Head of caudate nucleus (tissue), 42 donors: ENCODE data around the gene WDR64.
"Not testable (repeated sequence)": the region's sequence is repeated elsewhere in the genome, so short reads cannot be mapped to it uniquely, and the experiment has no call there.

Source experiments
- DNase-seq, 42 donors: peaks; one replicate each; pipeline versions ENCODE4 v3.0.0 to v3.0.0-alpha.2; 2020 to 2021; ENCODE audit warnings: mixed read lengths in 7 of 42
- intact Hi-C: fragments of 100-400 bp; cut with DNase I; formaldehyde crosslinking; loops from one replicate; pipeline ENCODE4 v1.15.0; 2022

The WDR64 gene

DNA sequence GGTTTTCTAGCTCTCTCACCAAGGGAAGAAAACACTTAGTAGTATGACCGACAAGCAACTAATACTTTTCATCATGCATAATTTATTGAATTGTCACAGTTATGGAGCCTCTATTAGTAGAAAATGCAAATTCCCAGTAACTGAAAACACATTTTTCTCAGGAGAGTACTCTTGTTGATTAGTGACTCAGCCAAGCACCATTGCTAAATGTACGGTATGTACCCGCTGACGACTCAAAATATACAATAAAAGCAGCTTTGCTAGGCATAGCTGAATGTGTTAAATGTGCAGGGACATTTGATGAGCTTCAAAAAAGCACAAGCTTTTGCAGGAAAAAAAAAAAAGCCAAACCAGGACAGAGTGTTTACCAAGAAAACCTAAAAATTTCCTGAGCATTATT, 63.9 kb downstream of the WDR64 start:
- no peak for DNase-seq
- intact Hi-C loops = no loop called here

DNA sequence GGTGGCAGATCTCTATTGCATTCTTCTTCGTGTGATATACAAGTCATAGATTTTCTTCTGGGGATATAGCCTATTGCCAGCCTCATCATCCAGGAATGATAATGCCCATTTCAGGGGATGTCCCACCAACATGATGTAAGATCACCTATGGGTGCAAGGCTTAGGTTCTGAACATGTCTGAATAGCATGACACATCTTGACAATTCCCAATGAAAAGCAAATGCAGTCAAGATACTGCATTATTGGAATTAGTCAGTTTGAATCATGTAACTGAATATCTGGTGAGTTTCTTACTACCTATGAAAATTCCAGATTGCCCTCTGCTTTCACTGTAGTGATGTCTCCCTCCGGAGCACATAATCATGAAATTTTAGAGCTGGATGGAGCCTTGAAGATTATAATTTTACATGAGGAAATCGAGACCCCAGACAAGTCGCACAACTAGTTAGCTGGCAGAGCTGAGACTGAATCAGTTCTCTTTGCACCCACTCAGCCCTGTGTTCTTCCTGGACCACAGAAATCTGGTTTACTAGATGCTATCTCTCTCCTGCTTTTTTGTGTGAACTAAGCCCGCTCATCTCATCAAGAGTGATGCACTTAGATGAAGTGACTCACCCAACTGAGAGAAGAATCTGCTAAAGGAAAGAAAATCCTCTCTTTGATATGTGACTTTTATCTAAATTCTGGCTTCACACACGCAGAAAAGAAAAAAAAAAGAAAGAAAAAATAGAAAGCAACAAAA, 65.0 kb downstream of the WDR64 start:
- intact Hi-C loops = no loop called here
- DNase-seq = no peak

DNA sequence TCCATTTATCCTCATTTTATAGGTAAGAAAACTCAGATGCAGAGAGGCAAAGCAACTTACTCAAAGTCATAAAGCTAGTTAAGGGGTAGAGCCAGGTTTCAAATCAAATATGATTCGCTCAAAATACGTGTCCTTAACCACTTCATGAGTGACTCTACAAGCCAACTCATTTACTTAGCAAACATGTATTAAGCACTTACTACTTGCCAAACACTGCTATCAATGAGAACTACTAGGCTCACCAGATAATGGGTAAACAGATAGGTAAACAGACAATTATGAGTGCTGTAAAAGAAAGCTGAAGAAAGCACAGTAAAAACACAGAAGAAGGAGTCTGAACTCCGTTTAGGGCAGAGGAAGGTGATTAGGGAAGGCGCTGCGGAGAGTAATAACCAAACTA, 65.9 kb downstream of the WDR64 start:
- DNase-seq = no peak
- intact Hi-C loops = no loop called here

DNA sequence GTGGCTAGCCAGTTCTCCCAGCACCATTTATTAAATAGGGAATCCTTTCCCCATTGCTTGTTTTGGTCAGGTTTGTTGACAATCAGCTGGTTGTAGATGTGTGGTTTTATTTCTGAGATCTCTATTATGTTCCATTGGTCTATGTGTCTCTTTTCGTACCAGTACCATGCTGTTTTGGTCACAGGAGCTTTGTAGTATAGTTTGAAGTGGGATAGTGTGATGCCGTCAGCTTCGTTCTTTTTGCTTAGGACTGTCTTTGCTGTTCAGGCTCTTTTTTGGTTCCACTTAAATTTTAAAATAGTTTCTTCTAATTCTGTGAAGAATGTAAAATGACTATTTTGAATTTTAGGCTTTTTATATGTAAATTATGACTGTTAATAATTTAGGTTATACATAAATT, 68.9 kb downstream of the WDR64 start:
- DNase-seq = no peak
- intact Hi-C loops = no loop called here

DNA sequence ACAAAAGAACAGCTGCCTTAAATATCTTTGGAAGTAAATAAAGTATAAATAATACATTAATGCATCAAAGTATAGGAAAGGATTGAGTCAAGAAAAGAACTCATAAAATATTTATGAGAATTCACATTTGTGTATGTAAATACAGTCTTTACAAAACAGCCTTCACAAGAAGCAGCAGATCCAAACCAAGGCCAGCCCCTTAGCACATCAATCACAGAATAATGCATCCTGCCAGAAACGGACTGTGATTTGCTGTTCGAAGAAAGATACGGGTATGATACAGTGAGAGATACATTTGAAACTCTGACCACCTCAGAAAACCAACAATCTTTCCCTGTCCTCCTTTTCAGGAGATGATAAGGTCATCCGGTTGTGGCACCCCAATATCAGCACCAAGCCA, 70.9 kb downstream of the WDR64 start:
- intact Hi-C loops = no loop called here
- no peak for DNase-seq

DNA sequence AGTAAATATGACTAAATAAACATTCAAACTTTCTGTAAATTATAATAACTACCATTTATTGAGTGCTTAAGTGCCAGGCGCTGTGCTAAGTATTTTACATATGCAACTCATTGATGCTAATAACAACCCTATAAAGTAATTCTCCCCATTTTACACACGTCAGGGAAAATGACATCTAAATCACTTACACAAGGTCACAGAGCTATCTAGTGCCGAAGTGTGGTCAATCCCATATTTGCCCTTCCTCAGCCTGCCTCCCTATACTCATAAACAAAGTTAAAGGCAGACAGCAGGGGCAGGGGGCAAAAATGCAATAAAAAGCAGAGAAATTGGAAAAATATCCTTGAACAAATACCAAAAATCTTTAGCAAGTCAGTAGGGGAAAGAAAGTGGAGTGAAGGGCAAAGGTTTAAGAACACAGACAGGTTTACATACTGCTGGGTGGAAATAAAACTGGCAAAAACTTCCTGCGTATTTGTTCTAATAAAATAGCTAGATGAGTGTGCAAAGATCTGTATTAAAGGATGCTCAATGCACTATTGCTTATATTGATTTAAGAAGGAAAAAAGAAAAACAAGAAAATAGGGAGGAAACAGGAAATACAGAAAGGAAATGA, 72.8 kb downstream of the WDR64 start:
- no peak for DNase-seq
- intact Hi-C loops = no loop called here

DNA sequence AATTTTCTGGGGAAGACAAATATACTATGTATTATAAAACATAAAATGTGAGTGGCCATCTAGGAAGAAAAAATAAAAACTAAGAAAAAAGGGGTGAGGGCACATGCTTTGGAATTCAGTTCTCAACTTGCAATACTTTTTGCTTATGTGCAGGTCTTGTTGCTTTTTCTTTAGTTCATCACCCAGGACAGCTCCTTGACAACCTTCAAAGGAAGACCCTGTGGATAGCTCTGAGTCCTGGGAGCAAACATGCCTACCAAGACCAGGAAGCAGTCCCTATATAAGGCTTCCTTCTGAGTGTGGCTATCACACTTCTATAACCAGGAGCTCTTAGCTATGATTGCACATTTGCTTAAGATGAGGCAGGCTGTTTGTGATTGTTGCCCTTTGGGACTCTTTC, 78.0 kb downstream of the WDR64 start:
- no peak for DNase-seq
- intact Hi-C loops = no loop called here

DNA sequence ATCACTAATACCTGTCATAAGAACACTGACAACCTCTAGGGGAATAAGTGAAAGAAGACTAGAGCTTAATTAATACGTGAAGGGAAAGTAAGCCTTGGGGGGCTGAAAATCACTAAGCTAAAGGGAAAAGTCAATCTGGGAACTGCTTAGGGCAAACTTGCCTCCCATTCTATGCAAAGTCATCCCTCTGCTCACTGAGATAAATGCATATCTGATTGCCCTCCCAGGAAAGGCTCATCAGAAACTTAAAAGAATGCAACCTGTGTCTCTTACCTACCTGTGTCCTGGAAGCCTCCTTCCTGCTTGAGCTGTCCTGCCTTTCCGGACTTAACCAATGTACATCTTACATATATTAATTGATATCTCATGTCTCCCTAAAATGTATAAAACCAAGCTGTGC, 81.8 kb downstream of the WDR64 start:
- intact Hi-C loops = no loop called here
- DNase-seq = no peak

DNA sequence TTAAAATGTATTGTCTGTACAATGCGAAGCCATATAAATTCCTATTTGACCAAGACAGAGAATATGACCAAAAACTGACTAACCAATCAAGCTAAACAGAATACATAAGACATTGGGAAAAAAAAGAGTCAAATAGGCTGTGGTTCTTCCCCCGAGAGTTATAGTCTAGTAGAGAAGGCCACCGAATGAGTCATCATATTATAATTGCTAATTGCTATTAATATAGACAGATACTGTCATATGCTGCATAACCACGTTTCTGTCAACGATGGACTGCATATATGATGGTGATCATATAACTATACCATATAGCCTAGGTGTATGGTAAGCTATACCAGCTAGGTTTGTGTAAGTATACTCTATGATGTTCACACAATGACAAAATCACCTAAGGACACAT, 82.5 kb downstream of the WDR64 start:
- intact Hi-C loops = no loop called here
- DNase-seq = no peak

DNA sequence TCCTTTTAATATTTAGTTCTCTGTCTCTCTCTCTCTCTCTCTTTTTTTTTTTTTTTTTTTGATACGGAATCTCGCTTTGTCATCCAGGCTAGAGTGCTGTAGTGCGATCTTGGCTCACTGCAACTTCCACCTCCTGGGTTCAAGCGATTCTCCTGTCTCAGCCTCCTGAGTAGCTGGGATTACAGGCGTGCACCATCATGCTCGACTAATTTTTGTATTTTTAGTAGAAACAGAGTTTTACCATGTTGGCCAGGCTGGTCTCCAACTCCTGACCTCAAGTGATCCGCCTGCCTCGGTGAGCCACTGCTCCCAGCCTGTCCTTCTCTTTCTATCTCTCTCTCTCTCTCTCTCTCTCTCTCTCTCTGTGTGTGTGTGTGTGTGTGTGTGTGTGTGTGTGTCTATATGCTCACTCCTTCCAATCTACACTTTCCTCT, 83.4 kb downstream of the WDR64 start:
- DNase-seq, intact Hi-C loops: not testable (repeated sequence)

DNA sequence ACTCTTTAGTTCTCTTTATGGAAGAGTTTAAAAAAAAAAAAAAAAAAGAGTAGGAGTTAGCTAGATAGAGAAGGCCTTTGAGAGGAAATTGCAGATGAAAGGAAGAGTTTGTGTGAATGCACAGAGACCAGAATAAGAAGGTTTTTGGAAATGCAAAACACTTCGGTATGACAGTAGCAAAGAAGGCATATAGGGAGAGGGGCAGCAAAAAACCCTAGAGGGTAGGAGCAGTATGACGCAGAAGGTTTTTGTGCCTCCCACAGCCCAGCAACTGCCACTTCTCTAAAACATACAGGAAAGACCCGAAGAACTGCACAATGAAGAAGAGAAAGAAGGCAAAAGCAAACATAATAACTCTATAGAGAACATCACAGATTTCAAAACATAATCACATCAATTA, 84.3 kb downstream of the WDR64 start:
- intact Hi-C loops = no loop called here

DNA sequence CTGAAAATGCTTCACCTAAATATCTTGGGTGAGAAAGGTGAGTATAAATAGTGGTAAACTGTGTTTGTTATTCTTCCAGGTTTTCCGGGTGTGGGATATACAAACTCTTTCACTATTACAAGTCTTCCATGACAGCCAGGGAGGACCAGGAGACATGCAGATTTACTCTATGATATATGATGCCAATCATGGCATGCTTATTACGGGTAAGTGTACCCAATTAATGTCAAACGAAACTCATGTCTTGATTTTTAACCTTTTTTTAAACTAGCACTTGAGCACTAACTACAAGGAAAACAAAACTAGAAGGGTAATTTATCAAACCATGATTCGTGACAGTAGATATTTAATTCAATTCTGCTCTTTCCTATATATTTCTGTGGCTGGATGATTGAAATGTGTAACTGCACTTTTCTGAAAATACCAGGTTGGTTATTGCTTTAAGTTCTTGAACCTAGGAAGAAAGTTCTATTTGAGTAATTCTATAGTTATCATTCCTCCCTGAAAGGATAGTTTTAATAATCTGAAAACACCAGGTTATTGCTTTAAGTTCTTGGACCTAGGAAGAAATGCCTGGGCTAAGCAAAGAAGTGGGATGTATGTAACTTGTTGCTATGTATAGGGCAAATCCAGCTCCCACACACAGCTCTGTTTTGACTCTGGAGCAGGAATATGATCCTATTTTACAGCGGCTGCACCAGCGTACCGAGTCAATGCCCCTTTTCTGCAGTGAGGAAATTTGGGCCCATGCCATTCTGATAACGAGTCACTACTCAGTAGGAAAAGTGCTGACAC, 86.4 kb downstream of the WDR64 start:
- DNase-seq = no peak
- intact Hi-C loops = no loop called here

More for the DNA sequence above, 84.3 kb downstream of the WDR64 start:
- DNase-seq = no peak

DNA sequence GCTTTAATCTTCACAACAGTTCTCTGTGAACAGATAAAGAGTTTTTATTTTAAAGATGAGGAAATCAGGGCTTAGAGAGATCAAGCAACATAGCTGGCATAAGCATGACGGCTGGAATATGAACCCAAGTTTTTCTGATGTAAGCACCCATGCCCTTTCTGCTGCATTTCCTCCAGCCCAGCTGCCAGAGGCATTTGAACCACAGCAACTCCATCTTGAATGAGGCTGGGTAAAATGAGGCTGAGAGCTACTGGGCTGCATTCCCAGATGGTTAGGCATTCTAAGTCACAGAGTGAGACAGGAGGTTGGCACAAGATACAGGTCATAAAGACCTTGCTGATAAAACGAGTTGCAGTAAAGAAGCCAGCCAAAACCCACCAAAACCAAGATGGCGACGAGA, 90.0 kb downstream of the WDR64 start:
- no peak for DNase-seq
- intact Hi-C loops = no loop called here

DNA sequence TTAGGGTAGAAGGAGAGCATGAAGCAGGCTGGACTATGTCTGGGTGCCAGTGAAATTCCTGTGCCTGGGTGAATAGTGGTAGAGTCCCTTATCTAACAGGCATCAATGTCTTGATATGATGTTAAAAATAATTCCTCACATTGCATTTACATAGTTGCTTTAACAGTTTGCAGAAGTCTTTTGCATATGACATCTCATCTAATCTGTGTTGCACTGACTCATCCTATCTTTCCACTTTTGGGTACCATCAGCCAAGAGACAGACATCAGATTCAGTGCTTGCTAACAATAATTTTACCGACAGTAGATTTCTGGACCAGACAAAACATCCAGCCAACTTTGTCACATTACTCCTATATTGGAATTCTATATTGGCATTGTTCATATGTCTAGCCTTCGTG, 92.5 kb downstream of the WDR64 start:
- intact Hi-C loops = no loop called here
- DNase-seq = peak in 1 of 42 donors; percentile 9

DNA sequence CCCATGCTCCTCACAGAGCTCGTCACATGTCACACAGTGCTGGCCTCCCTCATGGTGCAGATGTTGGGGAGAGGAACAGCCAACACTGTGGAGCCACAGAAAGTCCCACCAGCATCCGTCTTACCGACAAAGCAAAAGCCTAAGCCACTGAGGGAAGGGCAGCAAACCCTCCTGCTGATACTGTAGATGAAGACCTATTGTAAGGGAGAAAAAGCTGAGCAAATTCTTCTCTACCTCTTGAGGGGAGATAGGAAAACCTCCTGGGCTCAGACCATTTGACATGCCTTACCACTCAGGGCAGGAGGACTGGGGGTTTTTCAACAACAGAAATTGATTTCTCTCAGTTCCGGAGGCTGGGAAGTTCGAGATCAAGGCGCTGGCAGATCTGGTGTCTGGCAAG, 95.9 kb downstream of the WDR64 start:
- no peak for DNase-seq
- intact Hi-C loops = no loop called here

DNA sequence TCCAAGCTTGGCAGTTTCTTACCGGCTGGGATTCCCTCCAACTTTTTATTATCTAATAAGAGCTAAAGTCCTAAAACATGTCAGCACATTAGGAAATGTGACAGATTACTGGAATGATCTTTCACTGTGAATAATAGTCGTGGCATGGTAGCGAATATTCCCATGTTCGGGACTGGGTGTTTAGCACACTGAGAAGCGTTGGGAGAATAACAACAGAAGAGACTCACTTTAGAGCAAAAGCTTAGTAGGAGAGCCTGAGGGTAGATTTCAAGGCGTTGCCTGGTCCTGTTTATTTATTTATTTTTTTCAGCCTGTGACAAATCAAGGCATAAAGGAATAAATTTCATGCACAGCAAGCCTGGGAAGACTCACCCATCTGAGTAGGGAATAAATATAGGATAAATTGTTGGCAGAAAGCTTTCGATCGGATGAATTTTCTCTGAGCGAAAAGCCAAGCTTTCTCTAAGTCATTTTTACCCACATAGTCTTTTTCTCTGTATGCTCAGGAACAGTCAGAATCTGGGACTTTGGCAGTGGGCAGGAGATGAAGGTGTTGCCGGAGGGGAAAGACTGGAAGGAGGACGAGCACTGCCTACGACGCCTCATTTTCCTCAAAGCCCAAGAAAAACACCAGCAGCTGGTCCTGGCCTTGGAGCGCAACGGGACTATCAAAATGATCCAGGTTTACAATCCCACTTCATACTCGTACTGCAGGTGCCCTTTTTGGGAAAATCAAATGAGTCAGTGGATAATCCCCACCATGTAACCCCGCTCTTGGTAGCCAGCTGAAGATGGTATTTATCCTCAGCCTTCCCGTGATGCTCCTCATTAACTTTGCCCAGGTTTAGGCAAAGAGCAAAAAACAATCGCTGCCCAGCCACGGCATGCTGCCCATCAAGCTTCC, 97.2 kb downstream of the WDR64 start:
- intact Hi-C loops = no loop called here
- no peak for DNase-seq

DNA sequence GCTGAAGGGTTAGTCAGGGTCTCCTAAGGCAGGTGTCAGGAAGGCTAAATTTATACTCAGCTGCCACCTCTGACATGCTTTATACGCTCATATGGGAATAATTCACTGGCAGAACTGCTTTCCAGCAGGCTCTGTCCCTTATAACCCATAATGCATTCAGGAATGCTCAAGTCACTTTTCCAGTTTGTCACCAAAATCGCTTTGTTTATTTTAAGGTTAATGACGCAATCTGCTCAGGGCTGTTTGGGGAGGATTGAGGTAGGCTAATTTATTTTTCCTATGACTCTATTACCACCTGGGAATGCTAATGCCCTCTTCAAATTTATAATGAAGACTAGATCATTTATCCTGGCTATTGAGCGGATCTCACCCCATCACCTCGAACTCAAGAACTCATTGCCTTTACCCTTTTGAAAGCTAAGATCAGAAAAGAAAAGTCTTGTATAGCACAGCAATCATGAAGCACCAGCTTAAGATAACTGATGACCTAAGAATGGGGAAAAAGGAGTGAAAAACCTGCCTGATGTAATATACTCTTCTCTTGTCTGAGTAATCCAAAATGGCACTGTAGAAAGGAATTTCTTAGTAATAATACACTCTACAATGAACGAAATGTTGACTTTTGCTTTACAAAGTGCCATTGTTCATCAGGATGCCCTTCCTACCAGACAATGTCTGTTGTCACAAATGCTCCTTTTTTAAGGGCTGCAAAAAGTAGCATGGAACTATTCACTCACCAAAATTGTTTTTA, 98.0 kb downstream of the WDR64 start:
- intact Hi-C loops = no loop called here

DNA sequence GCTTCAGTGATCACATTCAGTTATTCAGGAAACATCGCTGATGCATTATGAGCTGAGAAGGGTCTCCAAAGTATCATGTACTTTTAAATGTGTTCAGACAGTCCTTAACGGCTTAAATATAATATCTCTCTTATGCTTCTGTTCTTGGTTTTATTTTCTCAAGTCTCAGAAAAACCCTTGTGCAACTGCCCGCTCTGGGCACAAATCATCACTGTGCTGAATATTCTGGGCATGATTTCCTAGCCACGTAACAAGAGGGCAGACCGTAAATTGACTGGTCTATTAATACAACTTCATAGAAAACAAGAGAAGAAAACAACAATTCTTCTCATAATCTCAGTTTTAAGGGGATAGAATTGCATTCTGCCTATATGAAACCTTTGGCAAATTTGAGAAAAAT, 99.4 kb downstream of the WDR64 start:
- no peak for DNase-seq
- intact Hi-C loops = no loop called here

More for the DNA sequence above, 98.0 kb downstream of the WDR64 start:
- DNase-seq = no peak
